Neuronal stem cell (in vitro differentiated cells): ENCODE data around the gene NF2.

Source experiments
- DNase-seq: peaks from one replicate; pipeline ENCODE4 v3.0.0-alpha.2; 2013; ENCODE audit warnings: low spot score
- H2AFZ ChIP-seq: one replicate; pipeline ENCODE4 v1.6.1; 2013; ENCODE audit warnings: mild to moderate bottlenecking, low read length, inconsistent platforms
- H2AK5ac ChIP-seq: 2 replicates; pipeline ENCODE4 v1.6.1; 2013; ENCODE audit warnings: low read depth, mild to moderate bottlenecking, inconsistent platforms, low read length, moderate library complexity, mixed read lengths
- H2BK120ac ChIP-seq: 2 replicates; pipeline ENCODE4 v1.6.1; 2013; ENCODE audit warnings: low read depth, mild to moderate bottlenecking, inconsistent platforms, low read length, moderate library complexity, mixed read lengths
- H2BK12ac ChIP-seq: one replicate; pipeline ENCODE4 v1.6.1; 2013; ENCODE audit warnings: low read length, inconsistent platforms
- H2BK15ac ChIP-seq: 2 replicates; pipeline ENCODE4 v1.6.1; 2013; ENCODE audit warnings: mild to moderate bottlenecking, low read length, inconsistent platforms, mixed read lengths
- H2BK5ac ChIP-seq: one replicate; pipeline ENCODE4 v1.6.1; 2013; ENCODE audit warnings: inconsistent platforms, mild to moderate bottlenecking, low read length, moderate library complexity
- H3K14ac ChIP-seq: one replicate; pipeline ENCODE4 v1.6.1; 2013; ENCODE audit warnings: low read length, inconsistent platforms
- H3K18ac ChIP-seq: 2 replicates; pipeline ENCODE4 v1.6.1; 2013; ENCODE audit warnings: low read length, inconsistent platforms
- H3K23ac ChIP-seq: 2 replicates; pipeline ENCODE4 v1.6.1; 2013; ENCODE audit warnings: low read depth, mild to moderate bottlenecking, mixed read lengths, low read length, inconsistent platforms; ENCODE audit not compliant: poor library complexity
- H3K27ac ChIP-seq: replicated peaks from 3 replicates; pipeline ENCODE4 v1.5.1; 2013; ENCODE audit warnings: low read length, inconsistent platforms
- H3K27me3 ChIP-seq, 3 experiments: 2 replicates each; pipeline ENCODE4 v1.6.1; 2013; ENCODE audit warnings: low read length in 3 of 3, mild to moderate bottlenecking in 2 of 3, inconsistent platforms in 1 of 3, low read depth in 1 of 3, mixed read lengths in 1 of 3, moderate library complexity in 1 of 3; ENCODE audit not compliant: control insufficient read depth in 3 of 3, insufficient read depth in 3 of 3
- H3K36me3 ChIP-seq, 2 donors: replicated peaks in 1 of 2; 2 replicates each; pipeline ENCODE4 v1.6.1; 2013; ENCODE audit warnings: low read length in 2 of 2; ENCODE audit not compliant: control insufficient read depth in 2 of 2, insufficient read depth in 2 of 2
- H3K4ac ChIP-seq: 2 replicates; pipeline ENCODE4 v1.6.1; 2013; ENCODE audit warnings: inconsistent platforms, mild to moderate bottlenecking, low read length, moderate library complexity
- H3K4me1 ChIP-seq, 2 donors: 1 replicate in 1 of 2; 2 replicates in 1 of 2; pipeline ENCODE4 v1.6.1; 2013; ENCODE audit warnings: low read length in 2 of 2, low read depth in 1 of 2; ENCODE audit not compliant: control insufficient read depth in 2 of 2, insufficient read depth in 1 of 2
- H3K4me2 ChIP-seq: one replicate; pipeline ENCODE4 v1.6.1; 2013; ENCODE audit warnings: mild to moderate bottlenecking, low read length, inconsistent platforms; ENCODE audit not compliant: insufficient read depth, poor library complexity, severe bottlenecking
- H3K4me3 ChIP-seq, 2 donors: 2 replicates each; pipeline ENCODE4 v1.5.1; 2013; ENCODE audit warnings: low read length in 2 of 2, mild to moderate bottlenecking in 2 of 2, inconsistent platforms in 1 of 2, moderate library complexity in 1 of 2
- H3K79me1 ChIP-seq: one replicate; pipeline ENCODE4 v1.6.1; 2013; ENCODE audit warnings: low read depth, mild to moderate bottlenecking, inconsistent platforms, low read length, moderate library complexity
- H3K9ac ChIP-seq: one replicate; pipeline ENCODE4 v1.6.1; 2013; ENCODE audit warnings: mild to moderate bottlenecking, low read depth, low read length, inconsistent platforms; ENCODE audit not compliant: poor library complexity
- H3K9me3 ChIP-seq, 2 donors: replicated peaks in 1 of 2; 2 replicates each; pipeline versions ENCODE3 to v1.6.1; 2013; ENCODE audit warnings: low read length in 2 of 2, mild to moderate bottlenecking in 2 of 2, inconsistent platforms in 1 of 2, low read depth in 1 of 2, mixed read lengths in 1 of 2, moderate library complexity in 1 of 2; ENCODE audit not compliant: control insufficient read depth in 2 of 2, insufficient read depth in 1 of 2
- H4K8ac ChIP-seq: one replicate; pipeline ENCODE4 v1.6.1; 2013; ENCODE audit warnings: low read depth, mild to moderate bottlenecking, inconsistent platforms, low read length, moderate library complexity
- H4K91ac ChIP-seq: one replicate; pipeline ENCODE4 v1.6.1; 2013; ENCODE audit warnings: low read length, low read depth, mild to moderate bottlenecking, inconsistent platforms; ENCODE audit not compliant: poor library complexity
- WGBS, 2 donors: extraction: QIAGEN DNeasy Blood & Tissue Kit; methylation state at CpG; one replicate each; pipeline ENCODE4 v1.1.7; 2013; ENCODE audit warnings: missing lambda C conversion rate in 2 of 2, mixed read lengths in 1 of 2; ENCODE audit not compliant: insufficient read length in 2 of 2, insufficient replicate concordance in 1 of 2; ENCODE audit errors: extremely low coverage in 2 of 2; 5-methylcytosine and 5-hydroxymethylcytosine counted together

NF2 gene

DNA sequence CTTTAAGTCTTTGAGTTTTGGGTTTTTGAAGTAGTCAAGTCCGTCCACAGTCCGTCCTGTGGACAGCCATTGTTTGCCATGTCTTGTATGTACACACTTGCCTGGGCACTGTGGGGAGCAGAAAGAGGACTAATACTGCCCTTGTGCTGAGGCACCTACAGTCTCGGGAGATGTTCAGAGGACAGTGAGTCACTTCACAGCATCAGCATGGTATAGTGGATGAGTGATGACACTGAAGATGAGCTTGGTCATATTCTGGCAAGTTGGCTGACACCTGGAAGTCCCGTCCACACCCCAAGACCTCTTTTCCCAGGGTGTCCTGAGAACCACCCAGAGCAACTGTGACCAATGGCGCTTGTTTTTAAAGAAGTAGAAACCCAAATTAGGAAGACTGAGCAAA is 29.2 kb downstream of the NF2 start:
- Histone ChIP-seq H3K79me1 (no peaks in the 10 kb centered on the region), H3K27ac (no peak overlapping the region), H4K91ac (no peak overlapping the region), H2BK5ac (no peak overlapping the region), H2BK15ac (no peak overlapping the region), H3K4me3 (no peak overlapping the region), H3K4me1 (peaks cover 0 to 2% of the 10 kb centered on the region in 2 donors), H3K4ac (no peak overlapping the region), H2BK12ac (no peak overlapping the region), H3K36me3 (peaks cover 0 to 7% of the 10 kb centered on the region in 2 donors), H3K9ac (peak overlapping the region; percentile 1), H4K8ac (no peak overlapping the region), H2AFZ (no peak overlapping the region), H3K23ac (no peak overlapping the region), H3K9me3 (no peaks in the 10 kb centered on the region), H3K4me2 (no peak overlapping the region), H2BK120ac (no peak overlapping the region), H3K27me3 (no peaks in the 10 kb centered on the region), H2AK5ac (no peak overlapping the region), H3K18ac (no peak overlapping the region), H3K14ac (no peak overlapping the region)
- no peak for DNase-seq
- no CpG with 5 or more reads among the region's 5 CpGs for WGBS, 2 donors

- DNase-seq, result no peak
- peaks cover 0 to 14% of the 10 kb centered on the region in 2 donors for H3K36me3 ChIP-seq
- H3K9me3 ChIP-seq, result no peaks in the 10 kb centered on the region
- no peak overlapping the region for H2BK5ac ChIP-seq
- no peaks in the 10 kb centered on the region for H3K27me3 ChIP-seq
- peaks cover 0 to 2% of the 10 kb centered on the region in 2 donors for H3K4me1 ChIP-seq
- no peak overlapping the region for H2BK120ac ChIP-seq
- no peak overlapping the region for H4K8ac ChIP-seq
- H2AK5ac ChIP-seq, result no peak overlapping the region
- no peak overlapping the region for H2BK15ac ChIP-seq
- H3K9ac ChIP-seq, result no peak overlapping the region
- H3K4me3 ChIP-seq, result no peak overlapping the region
- H4K91ac ChIP-seq, result no peak overlapping the region
- H2AFZ ChIP-seq, result no peak overlapping the region
- no peak overlapping the region for H3K4ac ChIP-seq
- H3K27ac ChIP-seq, result no peak overlapping the region
- no peak overlapping the region for H3K18ac ChIP-seq
- no peak overlapping the region for H3K23ac ChIP-seq
- H3K79me1 ChIP-seq, result no peaks in the 10 kb centered on the region
- no CpG with 5 or more reads among the region's 6 CpGs for WGBS, 2 donors
- no peak overlapping the region for H3K14ac ChIP-seq
- H3K4me2 ChIP-seq, result no peak overlapping the region
- H2BK12ac ChIP-seq, result no peak overlapping the region
Observed at GRCh38 chr22:29633514-29634312, 30.3 kb downstream of the NF2 start.

DNA sequence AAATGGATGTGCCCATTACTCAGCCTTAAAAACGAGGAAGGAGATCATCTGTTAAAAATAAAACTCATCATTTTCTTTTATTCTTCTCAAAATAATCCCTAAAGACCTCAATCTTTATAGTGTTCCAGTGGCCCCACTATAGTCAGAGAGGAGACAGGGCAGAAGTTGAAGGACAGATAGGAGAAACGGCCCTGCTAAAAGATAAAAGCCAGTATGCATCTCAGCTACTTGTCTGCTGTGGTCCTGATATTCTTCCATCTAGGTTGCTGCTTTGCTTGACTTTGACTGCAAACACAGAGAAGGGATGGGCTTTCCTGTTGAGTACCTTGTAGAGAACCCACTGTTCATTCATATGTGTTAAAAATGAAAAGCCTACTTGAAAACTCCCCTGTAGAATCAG is 31.4 kb downstream of the NF2 start:
- Histone ChIP-seq H2BK5ac (no peak overlapping the region), H2BK12ac (no peak overlapping the region)

DNA sequence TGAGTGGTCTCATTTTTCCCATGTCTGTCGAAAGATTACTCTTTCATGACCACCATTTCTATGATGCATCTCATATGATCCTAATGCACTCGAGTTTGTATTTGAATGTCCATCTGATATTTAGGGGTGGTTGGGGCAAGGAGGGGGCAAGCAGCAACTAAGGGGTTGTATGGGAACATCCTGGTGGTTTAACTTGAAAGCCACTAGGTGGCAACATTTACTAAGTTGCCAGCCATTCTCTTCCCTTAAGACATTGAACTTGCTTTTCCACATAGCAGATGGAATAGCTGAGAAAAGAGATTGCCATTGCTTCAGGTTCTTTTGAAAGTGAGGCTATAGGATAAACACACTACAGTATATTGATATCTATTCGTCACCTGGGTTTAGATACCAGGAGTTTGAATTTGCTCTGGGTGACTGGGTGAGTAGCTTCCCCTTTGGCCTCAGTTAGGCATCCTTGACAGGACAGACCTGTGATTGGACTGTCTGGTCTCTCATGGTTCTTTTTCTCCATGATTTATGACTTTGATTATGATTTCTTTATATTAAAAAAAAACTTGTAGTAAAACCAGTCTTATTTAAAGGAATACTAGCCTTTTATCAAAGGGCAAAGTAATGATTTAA is 32.4 kb downstream of the NF2 start:
- Histone ChIP-seq H3K27me3 (no peaks in the 10 kb centered on the region), H3K27ac (no peak overlapping the region), H3K9me3 (no peaks in the 10 kb centered on the region), H3K4me3 (no peak overlapping the region), H2AK5ac (no peak overlapping the region), H2BK120ac (no peak overlapping the region), H3K36me3 (peaks cover 2 to 21% of the 10 kb centered on the region in 2 donors), H4K8ac (no peak overlapping the region), H2BK5ac (no peak overlapping the region), H3K18ac (no peak overlapping the region), H2AFZ (no peak overlapping the region), H3K9ac (no peak overlapping the region), H4K91ac (no peak overlapping the region), H3K4me2 (no peak overlapping the region), H3K23ac (no peak overlapping the region), H3K14ac (no peak overlapping the region), H2BK12ac (no peak overlapping the region), H3K4ac (no peak overlapping the region), H3K4me1 (peaks cover 0 to 2% of the 10 kb centered on the region in 2 donors), H2BK15ac (no peak overlapping the region), H3K79me1 (no peaks in the 10 kb centered on the region)
- no CpG with 5 or more reads among the region's 3 CpGs for WGBS, 2 donors
- no peak for DNase-seq

More for the DNA sequence above, 31.4 kb downstream of the NF2 start:
- Histone ChIP-seq H3K36me3 (peaks cover 2 to 21% of the 10 kb centered on the region in 2 donors), H3K9me3 (no peaks in the 10 kb centered on the region), H4K8ac (no peak overlapping the region), H2BK120ac (no peak overlapping the region), H3K9ac (no peak overlapping the region), H3K27ac (no peak overlapping the region), H4K91ac (no peak overlapping the region), H2AFZ (no peak overlapping the region), H2AK5ac (no peak overlapping the region), H3K4ac (no peak overlapping the region), H3K4me1 (peaks cover 0 to 2% of the 10 kb centered on the region in 2 donors), H3K4me2 (no peak overlapping the region), H3K27me3 (no peaks in the 10 kb centered on the region), H2BK15ac (no peak overlapping the region), H3K18ac (no peak overlapping the region), H3K4me3 (no peak overlapping the region), H3K14ac (no peak overlapping the region), H3K79me1 (no peaks in the 10 kb centered on the region), H3K23ac (no peak overlapping the region)
- DNase-seq, result no peak
- no CpG with 5 or more reads among the region's 2 CpGs for WGBS, 2 donors
